GM19395 (cell line): ENCODE data around the gene GRAMD4.

Experiments used
- ATAC-seq: cut with Tn5 transposase; IDR thresholded peaks from one replicate; pipeline ENCODE4 v1.9.1; 2021; ENCODE audit warnings: mild to moderate bottlenecking, moderate library complexity; ENCODE audit not compliant: unreplicated experiment

The GRAMD4 gene

GRCh38 chr22:46666577-46667244, 46.5 kb downstream of the GRAMD4 start:
- no peak for ATAC-seq

- ATAC-seq, result no peak
These were observed 47.0 kb downstream of the GRAMD4 start for GRCh38 chr22:46667245-46667623.

DNA sequence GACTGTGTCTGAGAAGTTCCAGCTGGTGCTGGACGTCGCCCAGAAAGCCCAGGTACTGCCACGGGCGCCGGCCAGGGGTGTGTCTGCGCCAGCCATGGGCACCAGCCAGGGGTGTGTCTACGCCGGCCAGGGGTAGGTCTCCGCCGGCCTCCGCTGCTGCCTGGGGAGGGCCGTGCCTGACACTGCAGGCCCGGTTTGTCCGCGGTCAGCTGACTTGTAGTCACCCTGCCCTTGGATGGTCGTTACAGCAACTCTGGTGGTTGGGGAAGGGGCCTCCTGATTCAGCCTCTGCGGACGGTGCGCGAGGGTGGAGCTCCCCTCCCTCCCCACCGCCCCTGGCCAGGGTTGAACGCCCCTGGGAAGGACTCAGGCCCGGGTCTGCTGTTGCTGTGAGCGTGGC, 47.9 kb downstream of the GRAMD4 start:
- ATAC-seq, result no peak

DNA sequence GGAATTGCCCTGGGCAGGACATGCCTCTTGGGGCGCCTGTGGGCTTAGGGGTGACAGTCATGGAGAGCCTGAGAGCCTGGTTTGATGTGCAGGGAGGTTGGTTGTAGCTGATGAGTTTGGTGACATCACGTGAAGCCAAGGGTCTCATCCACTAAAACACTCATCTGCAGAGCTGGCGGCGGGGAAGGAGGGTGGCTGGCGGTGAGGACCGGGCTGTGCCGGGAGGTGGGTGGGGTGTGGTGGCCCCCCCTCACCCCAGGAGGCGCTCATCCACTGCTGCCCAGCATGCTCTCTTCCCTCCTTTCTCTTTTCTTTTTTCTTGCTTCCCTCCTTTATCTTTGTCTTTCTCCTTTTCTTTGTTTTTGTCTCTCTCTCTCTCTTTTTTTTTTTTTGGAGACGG, 49.0 kb downstream of the GRAMD4 start:
- ATAC-seq, result no peak

- no peak for ATAC-seq
These were observed 51.7 kb downstream of the GRAMD4 start for GRCh38 chr22:46671824-46672432.

DNA sequence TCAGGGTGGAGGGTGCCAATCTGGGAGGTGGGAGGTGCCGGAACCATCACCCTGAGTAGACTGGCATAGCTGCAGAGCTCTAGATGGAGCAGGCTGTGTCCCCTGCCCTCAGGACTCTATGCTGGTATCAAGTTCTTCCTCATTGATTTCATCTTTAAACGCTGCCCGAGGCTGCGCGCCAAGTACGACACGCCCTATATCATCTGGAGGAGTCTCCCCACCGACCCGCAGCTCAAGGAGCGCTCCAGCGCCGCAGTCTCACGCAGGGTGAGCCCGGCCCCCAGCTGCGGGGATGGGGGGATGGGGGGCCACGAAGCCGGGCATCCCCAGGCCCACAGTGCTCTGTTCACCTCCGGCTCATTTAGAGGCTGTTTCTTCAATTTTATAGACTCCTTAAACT, 52.5 kb downstream of the GRAMD4 start:
- ATAC-seq, result no peak

- ATAC-seq, result no peak
These were observed 53.0 kb downstream of the GRAMD4 start for GRCh38 chr22:46673205-46673604.

DNA sequence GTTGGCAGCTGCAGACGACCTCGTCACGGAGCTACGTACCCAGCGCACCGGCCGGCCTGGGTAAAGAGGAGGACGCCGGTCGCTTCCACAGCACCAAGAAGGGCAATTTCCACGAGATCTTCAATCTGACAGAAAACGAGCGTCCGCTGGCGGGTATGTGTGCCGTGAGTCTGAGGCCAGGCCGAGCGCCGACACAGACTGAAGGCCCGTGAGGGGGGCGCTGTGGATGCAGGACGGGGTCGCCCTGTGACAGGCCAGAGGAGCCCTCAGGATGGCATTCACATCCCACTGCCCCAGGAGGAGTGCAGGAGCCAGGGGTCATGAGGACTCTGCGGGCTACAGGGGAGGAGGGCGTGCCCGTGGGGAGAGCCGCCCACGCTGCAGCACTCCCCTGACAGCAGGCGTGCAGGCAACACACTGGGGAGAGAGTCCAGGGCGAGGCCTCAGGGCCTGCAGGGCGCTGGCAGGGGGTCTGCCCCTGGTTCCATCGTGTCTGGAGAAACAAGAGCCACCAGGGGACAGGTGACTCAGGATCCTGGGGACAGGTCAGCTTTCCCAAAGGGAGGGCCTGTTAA, 53.6 kb downstream of the GRAMD4 start:
- no peak for ATAC-seq

- ATAC-seq, result no peak
These were observed 54.2 kb downstream of the GRAMD4 start for GRCh38 chr22:46674367-46674781.

- ATAC-seq, result no peak
These were observed 54.7 kb downstream of the GRAMD4 start for GRCh38 chr22:46674906-46675305.

DNA sequence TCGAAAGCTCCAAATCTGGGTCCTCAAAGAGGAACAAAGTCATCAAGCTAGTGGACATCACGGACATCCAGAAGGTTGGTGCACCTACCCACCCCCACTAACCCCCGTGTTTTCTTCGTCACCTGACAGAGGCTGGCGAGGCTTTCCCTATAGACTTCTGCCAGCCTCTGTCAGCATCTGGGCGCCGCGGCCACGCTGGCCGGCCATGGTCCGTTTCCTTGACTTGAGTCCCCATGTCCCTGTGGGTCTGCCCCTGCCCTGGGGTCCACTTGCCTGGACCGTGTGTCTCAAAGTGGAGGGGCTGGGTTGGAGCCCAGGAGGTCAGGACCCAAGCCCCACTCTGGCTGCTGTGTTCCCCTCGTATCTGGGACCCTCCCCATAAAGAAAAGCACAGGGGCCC, 55.3 kb downstream of the GRAMD4 start:
- ATAC-seq, result no peak

DNA sequence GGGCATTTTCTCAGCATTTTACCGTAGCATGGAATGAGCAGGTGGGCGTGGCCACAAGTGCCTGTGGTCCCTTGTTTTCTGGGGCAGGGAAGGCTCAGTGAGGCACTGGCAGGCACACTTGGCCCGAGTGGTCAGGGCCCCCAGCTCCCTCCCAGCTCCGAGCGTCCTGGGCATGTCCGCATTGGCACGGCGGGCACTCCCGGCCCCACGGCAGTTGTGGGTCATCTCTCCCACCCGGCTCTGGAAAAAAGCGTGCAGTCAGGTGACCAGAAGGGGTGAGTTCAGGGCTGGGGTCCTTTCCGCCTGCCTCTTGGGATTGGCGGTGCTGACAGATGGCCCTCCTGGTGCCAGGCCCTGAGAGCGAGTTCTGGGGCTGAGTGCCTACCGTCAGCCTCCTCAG, 55.8 kb downstream of the GRAMD4 start:
- ATAC-seq, result no peak

DNA sequence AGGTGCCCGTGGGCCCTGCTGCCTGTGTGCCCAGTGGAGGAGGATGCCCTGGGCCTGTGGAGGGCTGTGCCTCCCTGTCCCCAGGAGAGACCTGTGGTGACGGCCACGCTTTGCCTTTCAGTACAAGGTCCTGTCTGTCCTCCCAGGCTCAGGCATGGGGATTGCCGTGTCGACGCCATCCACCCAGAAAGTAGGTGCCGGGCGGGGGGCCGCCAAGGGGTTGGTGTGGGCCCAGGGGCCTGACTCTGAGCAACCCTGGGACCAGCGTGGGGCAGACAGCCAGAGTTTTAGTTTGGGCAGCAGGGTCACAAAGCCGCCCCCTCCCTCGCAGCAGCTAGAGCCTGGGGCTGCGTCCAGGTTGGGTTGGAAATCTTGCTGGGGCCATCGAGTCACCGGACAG, 56.3 kb downstream of the GRAMD4 start:
- no peak for ATAC-seq

GRCh38 chr22:46676881-46677280, 56.7 kb downstream of the GRAMD4 start:
- no peak for ATAC-seq

DNA sequence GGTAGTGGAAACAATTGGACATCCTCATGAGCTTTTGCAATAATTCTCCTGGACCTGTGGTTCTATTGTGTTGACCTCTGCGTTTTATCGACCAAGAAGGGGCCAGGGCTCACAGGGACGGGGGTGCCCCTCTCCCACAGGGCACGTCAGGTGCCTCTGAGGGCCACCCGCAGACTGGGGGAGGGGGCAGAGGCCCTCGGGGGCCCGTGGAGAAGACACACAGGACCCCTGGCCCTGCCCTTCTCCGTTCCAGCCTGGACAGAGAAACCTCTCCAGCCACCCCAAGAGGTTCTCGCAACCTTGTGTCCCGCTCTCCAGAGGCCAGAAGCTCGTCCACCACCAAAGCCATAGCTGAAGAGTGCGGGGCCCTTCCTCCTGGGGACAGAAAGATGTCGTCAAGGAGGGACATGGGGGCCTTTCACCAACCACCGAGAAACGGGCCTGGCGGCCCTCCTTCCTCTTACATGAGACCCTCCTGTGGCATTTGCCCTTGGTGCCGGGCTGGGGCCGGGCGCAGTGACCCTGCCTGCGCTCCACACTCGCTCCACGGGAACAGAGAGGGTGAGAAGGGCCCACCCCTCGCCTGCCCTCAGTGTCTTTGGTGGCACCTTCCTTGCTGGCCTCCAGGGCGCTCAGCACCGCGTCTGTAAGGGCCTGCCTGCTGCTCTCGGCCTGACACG, 57.3 kb downstream of the GRAMD4 start:
- ATAC-seq, result no peak

DNA sequence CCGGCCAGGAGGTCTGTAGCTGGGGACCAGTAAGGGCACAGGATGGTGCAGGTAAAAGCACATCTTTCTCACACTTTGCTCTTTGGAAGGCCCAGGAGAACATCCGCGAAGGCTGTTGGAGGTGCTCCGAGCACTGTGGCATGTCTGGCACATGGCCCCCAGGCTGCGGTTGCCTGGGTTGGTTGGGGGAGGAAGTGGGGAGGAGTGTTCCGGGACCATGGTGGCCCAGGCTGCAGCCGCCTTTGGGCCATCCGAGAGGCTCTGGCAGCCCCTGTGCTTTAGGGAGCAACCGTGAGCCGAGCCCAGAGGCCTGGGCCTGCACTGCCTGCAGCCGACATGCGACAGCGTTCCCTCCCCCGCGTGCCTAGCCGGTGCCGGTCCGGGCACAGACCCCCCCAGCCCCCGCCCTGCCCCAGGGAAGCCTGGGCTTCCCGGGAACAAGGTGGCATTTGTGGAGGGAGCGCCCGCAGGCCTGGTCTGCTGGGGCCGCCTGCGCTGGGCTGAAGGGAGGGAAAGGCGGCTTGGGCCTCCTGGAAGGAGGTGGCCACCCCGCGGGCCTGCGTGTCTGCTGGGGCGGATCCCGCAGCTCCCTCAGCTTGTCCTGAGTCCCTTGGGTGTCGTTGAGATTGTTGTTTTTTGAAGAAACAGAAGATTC, 57.9 kb downstream of the GRAMD4 start:
- no peak for ATAC-seq

- no peak for ATAC-seq
These were observed 58.9 kb downstream of the GRAMD4 start for GRCh38 chr22:46678785-46679700.

DNA sequence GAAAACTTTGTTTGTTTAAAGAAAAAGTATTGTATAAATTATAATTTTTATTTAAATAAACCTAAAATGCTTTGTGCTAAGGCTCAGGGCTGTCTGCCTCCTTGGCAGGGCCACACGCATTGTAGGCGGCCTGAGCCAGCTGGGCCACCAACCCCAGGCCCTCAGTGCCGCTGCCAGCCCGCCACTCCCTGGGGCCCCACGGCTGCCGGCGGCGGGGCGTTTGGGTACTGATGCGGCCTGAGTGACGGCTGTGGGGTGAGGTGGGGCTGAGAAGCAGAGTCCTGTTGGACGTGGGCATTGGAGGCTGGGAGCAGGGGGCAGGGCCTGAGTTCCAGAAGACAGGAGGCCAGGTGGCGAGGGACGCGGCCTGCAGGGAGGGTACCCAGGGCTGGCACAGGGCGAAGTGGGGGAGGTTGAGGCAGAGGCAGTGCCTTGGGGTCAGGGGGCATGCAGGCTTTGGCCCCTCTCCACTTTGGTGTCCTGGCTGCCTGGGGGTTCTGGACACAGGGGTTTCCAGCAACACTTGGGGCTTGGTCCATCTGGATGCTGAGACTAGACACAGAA, 59.6 kb downstream of the GRAMD4 start:
- ATAC-seq, result no peak

- ATAC-seq, result no peak
These were observed 60.8 kb downstream of the GRAMD4 start for GRCh38 chr22:46681010-46681409.
